Trophoblast cell (in vitro differentiated cells and primary cell): ENCODE data around the gene EPHA6.
"Not testable (repeated sequence)": the region's sequence is repeated elsewhere in the genome, so short reads cannot be mapped to it uniquely, and the experiment has no call there.

Source experiments
- DNase-seq, 2 donors: peaks; one replicate each; pipeline ENCODE4 v3.0.0-alpha.2; 2016
- H2AFZ ChIP-seq: 2 replicates; pipeline ENCODE4 v1.6.1; 2013; ENCODE audit warnings: low read length, moderate library complexity, mild to moderate bottlenecking; ENCODE audit not compliant: insufficient read depth, poor library complexity
- H2AK5ac ChIP-seq: 2 replicates; pipeline ENCODE4 v1.6.1; 2013; ENCODE audit warnings: mild to moderate bottlenecking, low read length
- H2BK120ac ChIP-seq: 2 replicates; pipeline ENCODE4 v1.6.1; 2013; ENCODE audit warnings: low read length, mild to moderate bottlenecking, moderate library complexity; ENCODE audit not compliant: insufficient read depth, poor library complexity
- H2BK12ac ChIP-seq: 2 replicates; pipeline ENCODE4 v1.6.1; 2013; ENCODE audit warnings: mild to moderate bottlenecking, low read length, moderate library complexity
- H2BK5ac ChIP-seq: 2 replicates; pipeline ENCODE4 v1.6.1; 2013; ENCODE audit warnings: low read length, low read depth, moderate library complexity, mild to moderate bottlenecking; ENCODE audit not compliant: poor library complexity
- H3K14ac ChIP-seq: 2 replicates; pipeline ENCODE4 v1.6.1; 2013; ENCODE audit warnings: mild to moderate bottlenecking, low read length
- H3K18ac ChIP-seq: 2 replicates; pipeline ENCODE4 v1.6.1; 2013; ENCODE audit warnings: mild to moderate bottlenecking, low read length
- H3K23ac ChIP-seq: 2 replicates; pipeline ENCODE4 v1.6.1; 2013; ENCODE audit warnings: low read length
- H3K27ac ChIP-seq: 2 replicates; pipeline ENCODE4 v1.5.1; 2013; ENCODE audit warnings: low read depth, mild to moderate bottlenecking, inconsistent platforms, low read length, moderate library complexity
- H3K27me3 ChIP-seq: 2 replicates; pipeline ENCODE4 v1.6.1; 2013; ENCODE audit warnings: inconsistent platforms, mild to moderate bottlenecking, low read length, moderate library complexity; ENCODE audit not compliant: insufficient read depth
- H3K36me3 ChIP-seq, 2 experiments: 1 replicate in 1 of 2; 2 replicates in 1 of 2; pipeline ENCODE4 v1.6.1; 2013; ENCODE audit warnings: low read length in 2 of 2, mild to moderate bottlenecking in 2 of 2, moderate library complexity in 1 of 2; ENCODE audit not compliant: insufficient read depth in 2 of 2, control insufficient read depth in 1 of 2
- H3K4ac ChIP-seq: 2 replicates; pipeline ENCODE4 v1.6.1; 2013; ENCODE audit warnings: low read depth, mild to moderate bottlenecking, low read length, moderate library complexity
- H3K4me1 ChIP-seq, 2 experiments: 1 replicate in 1 of 2; 2 replicates in 1 of 2; pipeline ENCODE4 v1.6.1; 2013; ENCODE audit warnings: low read length in 2 of 2, mild to moderate bottlenecking in 2 of 2, moderate library complexity in 1 of 2; ENCODE audit not compliant: insufficient read depth in 2 of 2, control insufficient read depth in 1 of 2
- H3K4me2 ChIP-seq: 2 replicates; pipeline ENCODE4 v1.6.1; 2013; ENCODE audit warnings: inconsistent platforms, mild to moderate bottlenecking, low read length, moderate library complexity
- H3K4me3 ChIP-seq: 2 replicates; pipeline ENCODE4 v1.5.1; 2013; ENCODE audit warnings: mild to moderate bottlenecking, low read depth, low read length, inconsistent platforms
- H3K79me1 ChIP-seq: one replicate; pipeline ENCODE4 v1.6.1; 2013; ENCODE audit warnings: low read length
- H3K79me2 ChIP-seq: 2 replicates; pipeline ENCODE4 v1.6.1; 2013; ENCODE audit warnings: low read length, mild to moderate bottlenecking; ENCODE audit not compliant: control insufficient read depth, insufficient read depth, poor library complexity
- H3K9ac ChIP-seq: 2 replicates; pipeline ENCODE4 v1.6.1; 2013; ENCODE audit warnings: mild to moderate bottlenecking, low read length
- H3K9me3 ChIP-seq: 2 replicates; pipeline ENCODE4 v1.6.1; 2013; ENCODE audit warnings: low read depth, mild to moderate bottlenecking, control low read depth, inconsistent platforms, low read length; ENCODE audit not compliant: insufficient read depth
- H4K12ac ChIP-seq: 2 replicates; pipeline ENCODE4 v1.6.1; 2013; ENCODE audit warnings: low read depth, mild to moderate bottlenecking, low read length, moderate library complexity
- H4K8ac ChIP-seq: 2 replicates; pipeline ENCODE4 v1.6.1; 2013; ENCODE audit warnings: low read depth, mild to moderate bottlenecking, low read length, moderate library complexity
- H4K91ac ChIP-seq: one replicate; pipeline ENCODE4 v1.6.1; 2013; ENCODE audit warnings: low read depth, mild to moderate bottlenecking, low read length, moderate library complexity
- WGBS: extraction: QIAGEN DNeasy Blood & Tissue Kit; methylation state at CpG from one replicate; pipeline ENCODE4 v1.1.7; 2013; ENCODE audit warnings: missing lambda C conversion rate; ENCODE audit not compliant: insufficient read length, insufficient coverage; ENCODE audit errors: extremely low coverage; 5-methylcytosine and 5-hydroxymethylcytosine counted together

The EPHA6 gene

GRCh38 chr3:96983716-96984115 is 169.3 kb downstream of the EPHA6 start:
- H2AFZ ChIP-seq, H3K14ac ChIP-seq, H3K4ac ChIP-seq, H3K4me2 ChIP-seq, H3K79me1 ChIP-seq, H4K91ac ChIP-seq, H4K12ac ChIP-seq, H3K79me2 ChIP-seq, H4K8ac ChIP-seq, H2AK5ac ChIP-seq, H2BK12ac ChIP-seq, H3K36me3 ChIP-seq, H3K23ac ChIP-seq, H3K18ac ChIP-seq, H3K27ac ChIP-seq, DNase-seq, H3K4me3 ChIP-seq, H3K9me3 ChIP-seq, H3K9ac ChIP-seq, H3K27me3 ChIP-seq, H3K4me1 ChIP-seq, H2BK5ac ChIP-seq, H2BK120ac ChIP-seq: not testable (repeated sequence)
- no CpG with 5 or more reads among the region's 7 CpGs for WGBS

GRCh38 chr3:96986241-96986640 is 171.8 kb downstream of the EPHA6 start:
- DNase-seq = no peak
- Histone ChIP-seq H4K12ac (no peak overlapping the region), H2AK5ac (no peak overlapping the region), H2BK5ac (no peak overlapping the region), H3K18ac (no peak overlapping the region), H3K14ac (no peak overlapping the region), H3K4me2 (no peak overlapping the region), H3K36me3 (no peaks in the 10 kb centered on the region), H2BK120ac (no peak overlapping the region), H3K9ac (no peak overlapping the region), H3K9me3 (no peaks in the 10 kb centered on the region), H2AFZ (no peak overlapping the region), H3K79me1 (no peaks in the 10 kb centered on the region), H3K79me2 (no peaks in the 10 kb centered on the region), H3K4me3 (no peak overlapping the region), H4K91ac (no peak overlapping the region), H3K27me3 (no peaks in the 10 kb centered on the region), H3K4ac (no peak overlapping the region), H3K27ac (no peak overlapping the region), H3K4me1 (no peaks in the 10 kb centered on the region), H2BK12ac (no peak overlapping the region), H4K8ac (no peak overlapping the region), H3K23ac (no peak overlapping the region)
- no CpG with 5 or more reads among the region's 1 CpG for WGBS

GRCh38 chr3:96991231-96991630 is 176.8 kb downstream of the EPHA6 start:
- no peak overlapping the region for H2BK12ac ChIP-seq
- H4K91ac ChIP-seq = no peak overlapping the region
- no peak overlapping the region for H3K4me3 ChIP-seq
- no peaks in the 10 kb centered on the region for H3K4me1 ChIP-seq
- no peak overlapping the region for H3K9ac ChIP-seq
- no peak overlapping the region for H2BK5ac ChIP-seq
- DNase-seq = no peak
- no peak overlapping the region for H3K23ac ChIP-seq
- H3K14ac ChIP-seq = no peak overlapping the region
- no peak overlapping the region for H2AFZ ChIP-seq
- no peak overlapping the region for H2BK120ac ChIP-seq
- no peak overlapping the region for H3K18ac ChIP-seq
- no peak overlapping the region for H4K12ac ChIP-seq
- no peaks in the 10 kb centered on the region for H3K36me3 ChIP-seq
- H3K79me2 ChIP-seq = no peaks in the 10 kb centered on the region
- H3K27ac ChIP-seq = no peak overlapping the region
- no peak overlapping the region for H2AK5ac ChIP-seq
- H3K4me2 ChIP-seq = no peak overlapping the region
- no peak overlapping the region for H4K8ac ChIP-seq
- no peaks in the 10 kb centered on the region for H3K79me1 ChIP-seq
- H3K4ac ChIP-seq = no peak overlapping the region
- H3K27me3 ChIP-seq = no peaks in the 10 kb centered on the region
- WGBS = no CpG with 5 or more reads among the region's 2 CpGs
- H3K9me3 ChIP-seq = no peaks in the 10 kb centered on the region

- H3K27me3 ChIP-seq = no peaks in the 10 kb centered on the region
- no peak for DNase-seq
- H3K4me3 ChIP-seq = no peak overlapping the region
- no peak overlapping the region for H3K14ac ChIP-seq
- no peaks in the 10 kb centered on the region for H3K36me3 ChIP-seq
- no CpG with 5 or more reads among the region's 4 CpGs for WGBS
- H3K79me1 ChIP-seq = no peaks in the 10 kb centered on the region
- H3K9me3 ChIP-seq = no peaks in the 10 kb centered on the region
- no peak overlapping the region for H3K4ac ChIP-seq
- H4K12ac ChIP-seq = no peak overlapping the region
- H2BK120ac ChIP-seq = no peak overlapping the region
- no peak overlapping the region for H3K4me2 ChIP-seq
- no peak overlapping the region for H3K27ac ChIP-seq
- no peak overlapping the region for H2BK5ac ChIP-seq
- H3K79me2 ChIP-seq = no peaks in the 10 kb centered on the region
- no peak overlapping the region for H3K9ac ChIP-seq
- H2AFZ ChIP-seq = no peak overlapping the region
- no peak overlapping the region for H2AK5ac ChIP-seq
- H3K23ac ChIP-seq = no peak overlapping the region
- no peak overlapping the region for H4K91ac ChIP-seq
- no peak overlapping the region for H3K18ac ChIP-seq
- H2BK12ac ChIP-seq = no peak overlapping the region
- no peak overlapping the region for H4K8ac ChIP-seq
- H3K4me1 ChIP-seq = no peaks in the 10 kb centered on the region
Measured at GRCh38 chr3:96991800-96992365, 177.5 kb downstream of the EPHA6 start.
